HG03139 (cell line): ENCODE measurements around the gene DSCAM.

Source experiments
- ATAC-seq: cut with Tn5 transposase; IDR thresholded peaks from one replicate; pipeline ENCODE4 v1.9.1; 2021; ENCODE audit not compliant: unreplicated experiment

Gene DSCAM

GRCh38 chr21:40839521-40839920 is 7.4 kb downstream of the DSCAM start:
- ATAC-seq = no peak

- ATAC-seq = no peak
These were observed 9.5 kb downstream of the DSCAM start for GRCh38 chr21:40837456-40837855.

GRCh38 chr21:40835184-40835694 is 11.7 kb downstream of the DSCAM start:
- ATAC-seq = no peak

GRCh38 chr21:40833184-40833583 is 13.8 kb downstream of the DSCAM start:
- no peak for ATAC-seq

GRCh38 chr21:40832316-40832715 is 14.6 kb downstream of the DSCAM start:
- no peak for ATAC-seq

- no peak for ATAC-seq
These were observed 16.1 kb downstream of the DSCAM start for GRCh38 chr21:40830836-40831235.

GRCh38 chr21:40829791-40830190 is 17.2 kb downstream of the DSCAM start:
- ATAC-seq = no peak

- ATAC-seq = no peak
These were observed 17.6 kb downstream of the DSCAM start for GRCh38 chr21:40829308-40829707.

GRCh38 chr21:40827509-40827908 is 19.4 kb downstream of the DSCAM start:
- no peak for ATAC-seq

GRCh38 chr21:40819071-40819900 is 27.7 kb downstream of the DSCAM start:
- ATAC-seq = no peak

- no peak for ATAC-seq
These were observed 33.0 kb downstream of the DSCAM start for GRCh38 chr21:40813918-40814317.

GRCh38 chr21:40809673-40810197 is 37.2 kb downstream of the DSCAM start:
- no peak for ATAC-seq

- ATAC-seq = no peak
These were observed 43.9 kb downstream of the DSCAM start for GRCh38 chr21:40803101-40803500.

GRCh38 chr21:40800126-40800525 is 46.8 kb downstream of the DSCAM start:
- no peak for ATAC-seq

- no peak for ATAC-seq
These were observed 49.1 kb downstream of the DSCAM start for GRCh38 chr21:40797891-40798290.

- ATAC-seq = no peak
These were observed 49.5 kb downstream of the DSCAM start for GRCh38 chr21:40797410-40797809.

GRCh38 chr21:40796464-40796863 is 50.5 kb downstream of the DSCAM start:
- ATAC-seq = no peak

GRCh38 chr21:40795313-40795712 is 51.6 kb downstream of the DSCAM start:
- ATAC-seq = no peak

- no peak for ATAC-seq
These were observed 54.1 kb downstream of the DSCAM start for GRCh38 chr21:40792691-40793456.

- no peak for ATAC-seq
These were observed 58.3 kb downstream of the DSCAM start for GRCh38 chr21:40788635-40789034.

- no peak for ATAC-seq
These were observed 63.6 kb downstream of the DSCAM start for GRCh38 chr21:40783404-40783803.
